Progenitor cell of endocrine pancreas (in vitro differentiated cells): ENCODE results near the gene FAM193A. TPM values are rescaled to one million over a fixed set of nuclear protein-coding genes. Genes with fewer than 3 reads are reported as not detected.
"Not testable (repeated sequence)": the region's sequence is repeated elsewhere in the genome, so short reads cannot be mapped to it uniquely, and the experiment has no call there.

Source experiments
- DNase-seq: peaks from one replicate; pipeline ENCODE4 v3.0.0; 2021; ENCODE audit warnings: low spot score; ENCODE audit not compliant: unreplicated experiment
- H3K27ac Mint-ChIP-seq: 2 replicates; pipeline ENCODE4 v1.8.0; 2021; ENCODE audit warnings: mild to moderate bottlenecking, moderate library complexity, mixed read lengths
- H3K27me3 Mint-ChIP-seq: 2 replicates; pipeline ENCODE4 v1.8.0; 2021; ENCODE audit warnings: mixed read lengths
- H3K36me3 Mint-ChIP-seq: 2 replicates; pipeline ENCODE4 v1.8.0; 2022; ENCODE audit warnings: mixed read lengths; ENCODE audit not compliant: insufficient read depth
- H3K4me1 Mint-ChIP-seq: 2 replicates; pipeline ENCODE4 v1.8.0; 2021; ENCODE audit warnings: low read depth, mixed read lengths
- H3K4me3 Mint-ChIP-seq: 2 replicates; pipeline ENCODE4 v1.8.0; 2021; ENCODE audit warnings: low read depth, mild to moderate bottlenecking, moderate library complexity, mixed read lengths
- H3K9me3 Mint-ChIP-seq: 2 replicates; pipeline ENCODE4 v1.8.0; 2021; ENCODE audit warnings: low read depth, mixed read lengths
- total RNA-seq: library from RNA; stranded (reverse); gene quantifications from 2 replicates; pipeline ENCODE4 v1.2.1, GENCODE V29; 2021
- TF ChIP-seq, protein P1 (sequence below): fragments of 200-600 bp; sonication (generic); IDR thresholded peaks from one replicate; pipeline ENCODE4 v1.5.0; 2021; ENCODE audit warnings: antibody characterized with exemption, mild to moderate bottlenecking; ENCODE audit not compliant: unreplicated experiment

Gene FAM193A
- total RNA-seq, 1 donor from 2014 or later = 53.4 TPM

DNA sequence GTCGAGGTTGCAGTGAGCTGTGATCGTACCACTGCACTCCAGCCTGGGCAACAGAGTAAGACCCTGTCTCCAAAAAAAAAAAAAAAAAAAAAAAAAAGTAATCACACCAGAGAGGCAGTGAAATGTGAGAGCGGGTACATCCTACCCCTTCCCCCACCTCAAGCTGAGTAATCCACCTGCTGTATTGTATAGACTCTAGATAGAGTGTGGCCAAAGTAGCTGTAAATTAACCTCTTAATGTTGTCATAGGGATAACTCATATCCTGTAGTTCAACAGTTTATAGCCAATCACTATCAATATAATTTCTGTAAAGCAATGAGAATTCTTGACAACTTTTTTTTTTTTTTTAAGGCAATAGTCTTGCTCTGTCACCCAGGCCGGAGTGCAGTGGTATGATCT is 188.9 kb downstream of the FAM193A start:
- H3K9me3 Mint-ChIP-seq = no peaks in the 10 kb centered on the region
- H3K27me3 Mint-ChIP-seq = no peaks in the 10 kb centered on the region
- H3K4me3 Mint-ChIP-seq = no peak overlapping the region
- DNase-seq = no peak
- TF ChIP-seq, protein P1, sequence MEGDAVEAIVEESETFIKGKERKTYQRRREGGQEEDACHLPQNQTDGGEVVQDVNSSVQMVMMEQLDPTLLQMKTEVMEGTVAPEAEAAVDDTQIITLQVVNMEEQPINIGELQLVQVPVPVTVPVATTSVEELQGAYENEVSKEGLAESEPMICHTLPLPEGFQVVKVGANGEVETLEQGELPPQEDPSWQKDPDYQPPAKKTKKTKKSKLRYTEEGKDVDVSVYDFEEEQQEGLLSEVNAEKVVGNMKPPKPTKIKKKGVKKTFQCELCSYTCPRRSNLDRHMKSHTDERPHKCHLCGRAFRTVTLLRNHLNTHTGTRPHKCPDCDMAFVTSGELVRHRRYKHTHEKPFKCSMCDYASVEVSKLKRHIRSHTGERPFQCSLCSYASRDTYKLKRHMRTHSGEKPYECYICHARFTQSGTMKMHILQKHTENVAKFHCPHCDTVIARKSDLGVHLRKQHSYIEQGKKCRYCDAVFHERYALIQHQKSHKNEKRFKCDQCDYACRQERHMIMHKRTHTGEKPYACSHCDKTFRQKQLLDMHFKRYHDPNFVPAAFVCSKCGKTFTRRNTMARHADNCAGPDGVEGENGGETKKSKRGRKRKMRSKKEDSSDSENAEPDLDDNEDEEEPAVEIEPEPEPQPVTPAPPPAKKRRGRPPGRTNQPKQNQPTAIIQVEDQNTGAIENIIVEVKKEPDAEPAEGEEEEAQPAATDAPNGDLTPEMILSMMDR = no peak
- no peaks in the 10 kb centered on the region for H3K4me1 Mint-ChIP-seq
- peaks cover 12% of the 10 kb centered on the region for H3K36me3 Mint-ChIP-seq
- no peak overlapping the region for H3K27ac Mint-ChIP-seq

DNA sequence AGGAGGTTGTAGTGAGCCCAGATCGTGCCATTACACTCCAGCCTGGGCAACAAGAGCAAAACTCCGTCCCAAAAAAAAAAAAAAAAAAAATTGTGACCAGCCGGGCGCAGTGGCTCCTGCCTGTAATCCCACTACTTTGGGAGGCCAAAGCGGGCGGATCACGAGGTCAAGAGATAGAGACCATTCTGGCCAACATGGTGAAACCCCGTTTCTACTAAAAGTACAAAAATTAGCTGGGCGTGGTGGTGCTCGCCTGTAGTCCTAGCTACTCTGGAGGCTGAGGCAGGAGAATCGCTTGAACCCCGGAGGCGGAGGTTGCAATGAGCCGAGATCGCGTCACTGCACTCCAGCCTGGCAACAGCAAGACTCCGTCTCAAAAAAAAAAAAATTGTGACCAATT is 190.4 kb downstream of the FAM193A start:
- H3K27me3 Mint-ChIP-seq, DNase-seq, H3K4me3 Mint-ChIP-seq, H3K36me3 Mint-ChIP-seq, H3K9me3 Mint-ChIP-seq, H3K4me1 Mint-ChIP-seq: not testable (repeated sequence)
- peak overlapping the region; percentile 41 for H3K27ac Mint-ChIP-seq

DNA sequence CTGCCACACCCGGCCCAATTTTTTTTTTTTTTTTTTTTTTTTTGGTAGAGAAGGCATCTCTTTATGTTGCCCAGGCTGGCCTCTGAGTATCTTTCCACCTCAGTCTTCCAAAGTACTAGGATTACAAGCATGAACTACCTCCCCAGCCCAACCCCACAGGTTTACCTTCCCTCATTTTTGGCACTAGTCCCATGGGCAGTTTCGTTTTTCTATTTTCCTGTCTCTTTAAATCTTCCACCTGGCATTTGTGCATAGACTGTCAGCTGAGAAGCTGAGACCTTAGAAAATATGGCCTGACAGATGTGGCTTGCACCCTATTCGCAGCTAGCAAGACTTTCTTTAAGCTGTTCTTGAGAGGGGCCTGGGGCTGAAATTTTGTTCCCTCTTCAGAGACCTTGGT is 191.8 kb downstream of the FAM193A start:
- H3K27me3 Mint-ChIP-seq = no peaks in the 10 kb centered on the region
- no peak overlapping the region for H3K27ac Mint-ChIP-seq
- no peaks in the 10 kb centered on the region for H3K4me1 Mint-ChIP-seq
- DNase-seq = no peak
- TF ChIP-seq, protein P1 = no peak
- peaks cover 13% of the 10 kb centered on the region for H3K36me3 Mint-ChIP-seq
- no peak overlapping the region for H3K4me3 Mint-ChIP-seq
- no peaks in the 10 kb centered on the region for H3K9me3 Mint-ChIP-seq

DNA sequence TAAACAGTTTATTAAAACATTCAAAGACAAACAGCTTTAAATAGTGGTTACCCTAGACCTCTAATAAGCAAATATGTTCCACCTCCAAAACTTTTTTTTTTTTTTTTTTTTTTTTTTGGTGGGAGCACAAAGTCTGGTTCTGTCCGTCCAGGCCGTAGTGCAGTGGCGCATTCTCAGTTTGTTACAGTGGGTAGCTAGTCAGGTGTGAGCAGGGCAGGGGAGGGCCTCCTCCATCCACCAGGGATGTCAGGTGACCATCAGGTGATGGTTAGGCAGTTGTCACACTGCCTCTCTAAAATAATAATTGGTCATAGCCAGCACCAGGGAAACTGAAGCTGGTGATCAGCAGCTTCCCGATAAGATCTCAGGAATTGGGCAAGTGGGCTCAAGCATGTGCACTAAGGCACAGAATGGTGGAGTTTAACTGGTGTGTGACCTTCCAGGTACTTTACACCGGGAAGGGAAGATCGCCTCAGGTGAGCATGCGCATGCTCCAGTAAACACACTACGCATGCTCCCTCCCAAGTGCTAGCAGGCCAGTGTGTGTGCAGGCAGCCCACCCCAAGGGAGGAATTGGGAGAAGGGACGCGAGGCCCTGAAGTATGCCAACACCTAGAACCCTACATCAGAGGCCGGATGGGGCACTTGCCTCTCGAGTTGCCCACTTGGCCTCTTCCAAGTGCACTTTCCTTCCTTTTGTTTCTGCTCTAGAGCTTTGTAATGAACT is 192.5 kb downstream of the FAM193A start:
- peaks cover 13% of the 10 kb centered on the region for H3K36me3 Mint-ChIP-seq
- H3K9me3 Mint-ChIP-seq = no peaks in the 10 kb centered on the region
- no peaks in the 10 kb centered on the region for H3K4me1 Mint-ChIP-seq
- no peaks in the 10 kb centered on the region for H3K27me3 Mint-ChIP-seq
- H3K4me3 Mint-ChIP-seq = no peak overlapping the region
- DNase-seq = no peak
- no peak overlapping the region for H3K27ac Mint-ChIP-seq
- TF ChIP-seq, protein P1 = no peak

DNA sequence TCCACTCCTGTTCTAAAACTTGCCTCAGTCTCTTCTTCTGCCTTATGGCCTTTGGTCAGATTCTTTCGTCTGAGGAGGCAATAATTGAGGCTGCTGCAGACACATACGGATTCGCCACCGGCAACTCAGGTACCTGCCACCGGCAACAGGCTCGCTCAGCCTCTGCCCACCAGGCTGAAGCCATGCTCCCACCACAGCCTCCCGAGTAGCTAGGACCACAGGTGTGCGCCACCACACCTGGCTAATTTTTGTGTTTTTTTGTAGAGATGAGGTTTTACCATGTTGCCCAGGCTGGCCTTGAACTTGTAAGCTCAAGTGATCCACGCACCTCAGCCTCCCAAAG is 193.1 kb downstream of the FAM193A start:
- no peaks in the 10 kb centered on the region for H3K27me3 Mint-ChIP-seq
- H3K4me1 Mint-ChIP-seq = no peaks in the 10 kb centered on the region
- no peaks in the 10 kb centered on the region for H3K9me3 Mint-ChIP-seq
- H3K36me3 Mint-ChIP-seq = peaks cover 14% of the 10 kb centered on the region
- TF ChIP-seq, protein P1 = no peak
- DNase-seq = no peak
- H3K4me3 Mint-ChIP-seq = no peak overlapping the region
- H3K27ac Mint-ChIP-seq = no peak overlapping the region

DNA sequence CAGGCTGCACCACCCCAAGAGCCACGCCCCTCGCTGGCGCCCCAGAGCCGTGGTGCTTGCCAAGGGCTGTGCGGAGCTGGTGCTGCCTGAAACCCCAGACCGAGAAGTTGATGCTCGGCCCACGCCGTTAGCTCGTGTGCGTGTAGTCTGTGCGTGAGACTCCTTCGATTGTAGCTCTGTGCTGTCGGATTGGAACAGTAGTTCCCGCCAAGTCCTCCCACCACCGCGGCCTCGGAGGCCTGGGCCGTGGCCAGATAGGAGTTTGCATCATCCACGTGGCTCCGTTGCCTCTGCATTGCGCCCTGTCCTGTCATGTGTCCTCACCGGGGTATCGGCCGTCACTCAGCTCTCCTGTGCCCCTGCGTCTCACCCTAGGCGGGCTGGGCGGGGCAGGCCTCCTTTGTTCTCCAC is 195.5 kb downstream of the FAM193A start:
- peaks cover 31% of the 10 kb centered on the region for H3K36me3 Mint-ChIP-seq
- H3K4me3 Mint-ChIP-seq = no peak overlapping the region
- H3K27me3 Mint-ChIP-seq = no peaks in the 10 kb centered on the region
- DNase-seq = no peak
- peak overlapping the region; percentile 50 for H3K27ac Mint-ChIP-seq
- TF ChIP-seq, protein P1 = no peak
- H3K9me3 Mint-ChIP-seq = peaks cover 16% of the 10 kb centered on the region
- no peaks in the 10 kb centered on the region for H3K4me1 Mint-ChIP-seq
